GM23338 (cell line): Measurements from ENCODE around the gene ZC3H6. TPM values are rescaled to one million over a fixed set of nuclear protein-coding genes. Genes with fewer than 3 reads are reported as not detected.

Experiments used
- ATAC-seq: fragments of 200-7000 bp; cut with Tn5 transposase; 3 replicates; pipeline ENCODE4 v1.9.1; 2020
- DNase-seq: peaks from one replicate; pipeline ENCODE4 v3.0.0-alpha.2; 2015; ENCODE audit warnings: low spot score
- H2AFZ ChIP-seq: fragments of 200-600 bp; sonication (generic); 2 replicates; pipeline ENCODE4 v1.8.0; 2016; ENCODE audit warnings: antibody characterized with exemption, mild to moderate bottlenecking, moderate library complexity
- H3F3A ChIP-seq: fragments of 200-600 bp; sonication (generic); replicated peaks from 2 replicates; pipeline ENCODE4 v1.8.0; 2017; ENCODE audit warnings: antibody characterized with exemption, mixed run types, low read depth
- H3K27ac ChIP-seq: fragments of 200-600 bp; sonication (generic); 2 replicates; pipeline ENCODE4 v1.6.1; 2016; ENCODE audit warnings: low read depth
- H3K27me3 ChIP-seq: fragments of 200-600 bp; sonication (generic); 2 replicates; pipeline ENCODE4 v1.8.0; 2016; ENCODE audit warnings: mild to moderate bottlenecking, mixed run types, moderate library complexity; ENCODE audit not compliant: insufficient read depth
- H3K36me3 ChIP-seq: fragments of 200-600 bp; sonication (generic); 2 replicates; pipeline ENCODE4 v1.8.0; 2016; ENCODE audit warnings: mild to moderate bottlenecking; ENCODE audit not compliant: insufficient read depth
- H3K4me1 ChIP-seq: fragments of 200-600 bp; sonication (generic); 2 replicates; pipeline ENCODE4 v1.8.0; 2016; ENCODE audit warnings: mild to moderate bottlenecking, moderate library complexity; ENCODE audit not compliant: insufficient read depth
- H3K4me2 ChIP-seq: fragments of 200-600 bp; sonication (generic); 2 replicates; pipeline ENCODE4 v1.7.1; 2017; ENCODE audit warnings: mixed run types
- H3K4me3 ChIP-seq: fragments of 200-600 bp; sonication (generic); 2 replicates; pipeline ENCODE4 v1.6.1; 2016; ENCODE audit warnings: mixed run types
- H3K79me2 ChIP-seq: fragments of 200-600 bp; sonication (generic); replicated peaks from 2 replicates; pipeline ENCODE4 v1.8.0; 2017; ENCODE audit warnings: mild to moderate bottlenecking; ENCODE audit not compliant: insufficient read depth
- H3K9me2 ChIP-seq: fragments of 200-600 bp; sonication (generic); 2 replicates; pipeline ENCODE4 v1.8.0; 2017; ENCODE audit not compliant: insufficient read depth
- H4K20me1 ChIP-seq: fragments of 200-600 bp; sonication (generic); replicated peaks from 2 replicates; pipeline ENCODE4 v1.8.0; 2017; ENCODE audit warnings: mild to moderate bottlenecking; ENCODE audit not compliant: insufficient read depth
- H3K27ac Mint-ChIP-seq: 2 replicates; pipeline ENCODE4 v1.8.0; 2020; ENCODE audit warnings: inconsistent platforms, mild to moderate bottlenecking, moderate library complexity, mixed read lengths
- H3K27me3 Mint-ChIP-seq: 3 replicates; pipeline ENCODE4 v1.8.0; 2022; ENCODE audit warnings: low read depth, mild to moderate bottlenecking, moderate library complexity, mixed read lengths, inconsistent platforms; ENCODE audit not compliant: insufficient read depth, poor library complexity
- H3K36me3 Mint-ChIP-seq: 3 replicates; pipeline ENCODE4 v1.8.0; 2021; ENCODE audit warnings: low read depth, mild to moderate bottlenecking, inconsistent platforms, moderate library complexity, mixed read lengths
- H3K4me1 Mint-ChIP-seq: 3 replicates; pipeline ENCODE4 v1.8.0; 2020; ENCODE audit warnings: mild to moderate bottlenecking, inconsistent platforms, mixed read lengths
- H3K4me3 Mint-ChIP-seq: 3 replicates; pipeline ENCODE4 v1.8.0; 2021; ENCODE audit warnings: moderate library complexity, mild to moderate bottlenecking, inconsistent platforms, mixed read lengths
- H3K9me3 Mint-ChIP-seq: 3 replicates; pipeline ENCODE4 v1.8.0; 2020; ENCODE audit warnings: moderate library complexity, mild to moderate bottlenecking, inconsistent platforms, mixed read lengths
- CREB1 ChIP-seq: fragments of 250-450 bp; sonication (Bioruptor Pico); IDR thresholded peaks from 2 replicates; pipeline ENCODE4 v1.5.0; 2020; ENCODE audit warnings: low read depth, mild to moderate bottlenecking, moderate library complexity
- EZH2 ChIP-seq: fragments of 200-600 bp; sonication (generic); IDR thresholded peaks from one replicate; pipeline ENCODE4 v1.8.0; 2017; ENCODE audit warnings: antibody characterized with exemption, mild to moderate bottlenecking, low read depth; ENCODE audit not compliant: unreplicated experiment
- EZH2phosphoT487 ChIP-seq: fragments of 200-600 bp; sonication (generic); IDR thresholded peaks from one replicate; pipeline ENCODE4 v1.8.1; 2018; ENCODE audit warnings: antibody characterized with exemption; ENCODE audit not compliant: unreplicated experiment
- JUNB ChIP-seq: IDR thresholded peaks from one replicate; pipeline ENCODE4 v1.6.1; 2016; ENCODE audit warnings: antibody characterized with exemption; ENCODE audit not compliant: unreplicated experiment
- NANOG ChIP-seq: IDR thresholded peaks from 2 replicates; pipeline ENCODE4 v1.6.1; 2016; ENCODE audit warnings: antibody characterized with exemption, borderline replicate concordance
- POLR2AphosphoS5 ChIP-seq: IDR thresholded peaks from 2 replicates; pipeline ENCODE4 v1.6.1; 2016; ENCODE audit warnings: antibody characterized with exemption, low read depth
- STAT1 ChIP-seq: IDR thresholded peaks from one replicate; pipeline ENCODE4 v1.6.1; 2016; ENCODE audit warnings: antibody characterized with exemption; ENCODE audit not compliant: unreplicated experiment
- ZNF114 ChIP-seq: fragments of 250-450 bp; sonication (Bioruptor Pico); IDR thresholded peaks from 2 replicates; pipeline ENCODE4 v1.5.0; 2020; ENCODE audit warnings: mild to moderate bottlenecking, moderate library complexity
- ZNF331 ChIP-seq: fragments of 250-450 bp; sonication (Bioruptor Pico); IDR thresholded peaks from 2 replicates; pipeline ENCODE4 v1.5.0; 2020; ENCODE audit warnings: low read depth, mild to moderate bottlenecking, moderate library complexity
- ZNF462 ChIP-seq: fragments of 250-450 bp; sonication (Bioruptor Pico); IDR thresholded peaks from 2 replicates; pipeline ENCODE4 v1.5.0; 2020; ENCODE audit warnings: mild to moderate bottlenecking, moderate library complexity
- polyA plus RNA-seq: library from polyadenylated mRNA; unstranded; fragments of >200 nt; fragmentation: Nextera tagmentation; extraction: Ambion mirVana; gene quantifications from 2 replicates; pipeline ENCODE4 v1.2.1, GENCODE V29; 2016
- total RNA-seq: library from RNA; depleted of rRNA; stranded (reverse); fragments of >200 nt; shearing (Covaris generic); gene quantifications from 2 replicates; pipeline ENCODE4 v1.2.3, GENCODE V29; 2014
- TF ChIP-seq, protein P1 (sequence below): IDR thresholded peaks from 2 replicates; pipeline ENCODE4 v1.6.1; 2016; ENCODE audit warnings: antibody characterized with exemption
- TF ChIP-seq, protein P2 (sequence below), 2 experiments: fragments of 200-600 bp in 1 of 2; sonication (generic) in 1 of 2; conservative IDR thresholded peaks; 2 replicates each; pipeline versions ENCODE4 v1.5.1 to v1.6.1; 2016 to 2017; ENCODE audit warnings: antibody characterized with exemption in 2 of 2, low read depth in 2 of 2, mild to moderate bottlenecking in 2 of 2, moderate library complexity in 1 of 2
- TF ChIP-seq, protein P3 (sequence below): IDR thresholded peaks from one replicate; pipeline ENCODE4 v1.6.1; 2018; ENCODE audit warnings: antibody characterized with exemption; ENCODE audit not compliant: unreplicated experiment

The ZC3H6 gene
- total and polyA plus RNA-seq, 2 experiments from 2014 or later = 4.9 to 8.0 TPM

DNA sequence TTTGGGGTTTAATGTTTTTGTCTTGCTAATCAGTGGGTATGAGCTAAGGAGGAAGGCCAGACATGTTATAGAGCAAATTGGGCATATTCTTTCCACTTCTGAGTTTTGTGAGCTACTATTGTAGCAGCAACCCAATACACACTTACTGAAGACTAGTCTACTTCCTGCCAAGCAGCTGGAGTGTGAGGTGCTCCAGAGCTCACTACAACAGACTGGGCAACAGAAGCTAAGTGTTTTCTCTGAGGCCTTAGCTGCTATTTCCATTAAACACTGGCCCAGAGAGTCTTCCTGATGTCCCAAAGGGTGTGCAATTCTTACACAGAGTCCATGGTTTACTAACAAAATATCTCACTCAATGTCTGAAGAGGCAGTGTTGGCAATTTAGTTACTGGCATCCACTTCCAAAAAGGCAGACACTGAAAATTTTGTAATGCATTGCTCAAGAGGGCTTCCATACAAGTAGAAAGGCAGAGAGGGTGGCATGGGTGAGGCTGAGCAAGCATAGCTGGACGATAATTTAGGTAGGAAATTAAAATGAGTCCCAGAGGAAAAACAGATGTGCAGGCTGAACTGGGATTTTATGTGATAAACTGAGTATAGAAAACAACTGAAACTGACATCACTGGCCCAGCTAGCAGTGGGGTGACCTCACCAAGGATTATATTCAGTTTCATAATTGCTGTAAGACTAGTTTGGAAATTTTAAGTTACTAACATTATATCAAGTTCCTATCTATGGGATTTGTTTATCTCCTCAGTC lies 68.6 kb downstream of the ZC3H6 start:
- no peaks in the 10 kb centered on the region for H3K27me3 Mint-ChIP-seq
- Histone ChIP-seq H3F3A (no peaks in the 10 kb centered on the region), H3K4me3 (no peak overlapping the region), H3K4me2 (no peak overlapping the region), H3K27ac (no peak overlapping the region), H3K79me2 (no peaks in the 10 kb centered on the region), H3K36me3 (no peaks in the 10 kb centered on the region), H2AFZ (no peak overlapping the region), H3K4me1 (no peaks in the 10 kb centered on the region), H3K27me3 (no peaks in the 10 kb centered on the region), H4K20me1 (no peaks in the 10 kb centered on the region), H3K9me2 (peaks cover 4% of the 10 kb centered on the region; the same call in 1 of the 2 replicates)
- no peaks in the 10 kb centered on the region; the same call in 2 of the 3 replicates for H3K4me1 Mint-ChIP-seq
- no peak for ATAC-seq
- DNase-seq = peak; percentile 6
- TF ChIP-seq CREB1 (CRISPR knock-in tag) (no peak), ZNF114 (CRISPR knock-in tag) (no peak), ZNF462 (no peak), STAT1 (no peak), NANOG (no peak), EZH2 (no peak), ZNF331 (CRISPR knock-in tag) (no peak), EZH2phosphoT487 (no peak), POLR2AphosphoS5 (no peak), JUNB (no peak)
- TF ChIP-seq, protein P1, sequence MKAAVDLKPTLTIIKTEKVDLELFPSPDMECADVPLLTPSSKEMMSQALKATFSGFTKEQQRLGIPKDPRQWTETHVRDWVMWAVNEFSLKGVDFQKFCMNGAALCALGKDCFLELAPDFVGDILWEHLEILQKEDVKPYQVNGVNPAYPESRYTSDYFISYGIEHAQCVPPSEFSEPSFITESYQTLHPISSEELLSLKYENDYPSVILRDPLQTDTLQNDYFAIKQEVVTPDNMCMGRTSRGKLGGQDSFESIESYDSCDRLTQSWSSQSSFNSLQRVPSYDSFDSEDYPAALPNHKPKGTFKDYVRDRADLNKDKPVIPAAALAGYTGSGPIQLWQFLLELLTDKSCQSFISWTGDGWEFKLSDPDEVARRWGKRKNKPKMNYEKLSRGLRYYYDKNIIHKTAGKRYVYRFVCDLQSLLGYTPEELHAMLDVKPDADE = no peak
- TF ChIP-seq, protein P2, sequence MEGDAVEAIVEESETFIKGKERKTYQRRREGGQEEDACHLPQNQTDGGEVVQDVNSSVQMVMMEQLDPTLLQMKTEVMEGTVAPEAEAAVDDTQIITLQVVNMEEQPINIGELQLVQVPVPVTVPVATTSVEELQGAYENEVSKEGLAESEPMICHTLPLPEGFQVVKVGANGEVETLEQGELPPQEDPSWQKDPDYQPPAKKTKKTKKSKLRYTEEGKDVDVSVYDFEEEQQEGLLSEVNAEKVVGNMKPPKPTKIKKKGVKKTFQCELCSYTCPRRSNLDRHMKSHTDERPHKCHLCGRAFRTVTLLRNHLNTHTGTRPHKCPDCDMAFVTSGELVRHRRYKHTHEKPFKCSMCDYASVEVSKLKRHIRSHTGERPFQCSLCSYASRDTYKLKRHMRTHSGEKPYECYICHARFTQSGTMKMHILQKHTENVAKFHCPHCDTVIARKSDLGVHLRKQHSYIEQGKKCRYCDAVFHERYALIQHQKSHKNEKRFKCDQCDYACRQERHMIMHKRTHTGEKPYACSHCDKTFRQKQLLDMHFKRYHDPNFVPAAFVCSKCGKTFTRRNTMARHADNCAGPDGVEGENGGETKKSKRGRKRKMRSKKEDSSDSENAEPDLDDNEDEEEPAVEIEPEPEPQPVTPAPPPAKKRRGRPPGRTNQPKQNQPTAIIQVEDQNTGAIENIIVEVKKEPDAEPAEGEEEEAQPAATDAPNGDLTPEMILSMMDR (conservative IDR thresholded peaks at IDR 0.05; ENCODE audit: low read depth in 2 of 2) = no peak
- TF ChIP-seq, protein P3, sequence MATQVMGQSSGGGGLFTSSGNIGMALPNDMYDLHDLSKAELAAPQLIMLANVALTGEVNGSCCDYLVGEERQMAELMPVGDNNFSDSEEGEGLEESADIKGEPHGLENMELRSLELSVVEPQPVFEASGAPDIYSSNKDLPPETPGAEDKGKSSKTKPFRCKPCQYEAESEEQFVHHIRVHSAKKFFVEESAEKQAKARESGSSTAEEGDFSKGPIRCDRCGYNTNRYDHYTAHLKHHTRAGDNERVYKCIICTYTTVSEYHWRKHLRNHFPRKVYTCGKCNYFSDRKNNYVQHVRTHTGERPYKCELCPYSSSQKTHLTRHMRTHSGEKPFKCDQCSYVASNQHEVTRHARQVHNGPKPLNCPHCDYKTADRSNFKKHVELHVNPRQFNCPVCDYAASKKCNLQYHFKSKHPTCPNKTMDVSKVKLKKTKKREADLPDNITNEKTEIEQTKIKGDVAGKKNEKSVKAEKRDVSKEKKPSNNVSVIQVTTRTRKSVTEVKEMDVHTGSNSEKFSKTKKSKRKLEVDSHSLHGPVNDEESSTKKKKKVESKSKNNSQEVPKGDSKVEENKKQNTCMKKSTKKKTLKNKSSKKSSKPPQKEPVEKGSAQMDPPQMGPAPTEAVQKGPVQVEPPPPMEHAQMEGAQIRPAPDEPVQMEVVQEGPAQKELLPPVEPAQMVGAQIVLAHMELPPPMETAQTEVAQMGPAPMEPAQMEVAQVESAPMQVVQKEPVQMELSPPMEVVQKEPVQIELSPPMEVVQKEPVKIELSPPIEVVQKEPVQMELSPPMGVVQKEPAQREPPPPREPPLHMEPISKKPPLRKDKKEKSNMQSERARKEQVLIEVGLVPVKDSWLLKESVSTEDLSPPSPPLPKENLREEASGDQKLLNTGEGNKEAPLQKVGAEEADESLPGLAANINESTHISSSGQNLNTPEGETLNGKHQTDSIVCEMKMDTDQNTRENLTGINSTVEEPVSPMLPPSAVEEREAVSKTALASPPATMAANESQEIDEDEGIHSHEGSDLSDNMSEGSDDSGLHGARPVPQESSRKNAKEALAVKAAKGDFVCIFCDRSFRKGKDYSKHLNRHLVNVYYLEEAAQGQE = no peak
- peaks cover 7% of the 10 kb centered on the region; the same call in 2 of the 3 replicates for H3K36me3 Mint-ChIP-seq
- no peak overlapping the region for H3K4me3 Mint-ChIP-seq
- H3K9me3 Mint-ChIP-seq = peaks cover 3% of the 10 kb centered on the region; the same call in 1 of the 3 replicates
- H3K27ac Mint-ChIP-seq = no peak overlapping the region
